H4 (cell line): ENCODE data around the gene C3orf62. TPM values are rescaled to one million over a fixed set of nuclear protein-coding genes. Genes with fewer than 3 reads are reported as not detected.
"Not testable (repeated sequence)": the region's sequence is repeated elsewhere in the genome, so short reads cannot be mapped to it uniquely, and the experiment has no call there.

Experiments used
- DNase-seq: peaks from one replicate; pipeline ENCODE4 v3.0.0-alpha.2; 2015; ENCODE audit warnings: low spot score
- total RNA-seq: library from RNA; depleted of rRNA; stranded (reverse); fragments of >200 nt; shearing (Covaris generic); gene quantifications from 2 replicates; pipeline ENCODE4 v1.2.3, GENCODE V29; 2014

The C3orf62 gene
- total RNA-seq, 1 experiment from 2014 or later = 0.97 TPM

- DNase-seq = no peak
Measured at GRCh38 chr3:49269443-49270155, 7.4 kb downstream of the C3orf62 start.

- no peak for DNase-seq
Measured at GRCh38 chr3:49266410-49267095, 10.5 kb downstream of the C3orf62 start.

GRCh38 chr3:49265661-49266386 is 11.2 kb downstream of the C3orf62 start:
- DNase-seq = no peak

GRCh38 chr3:49263159-49263889 is 13.7 kb downstream of the C3orf62 start:
- DNase-seq = no peak

- DNase-seq = no peak
Measured at GRCh38 chr3:49260806-49261324, 16.2 kb downstream of the C3orf62 start.

GRCh38 chr3:49257187-49257586 is 19.8 kb downstream of the C3orf62 start:
- DNase-seq = no peak

GRCh38 chr3:49255718-49256511 is 21.1 kb downstream of the C3orf62 start:
- no peak for DNase-seq

GRCh38 chr3:49255112-49255511 is 21.9 kb downstream of the C3orf62 start:
- no peak for DNase-seq

GRCh38 chr3:49253512-49253911 is 23.5 kb downstream of the C3orf62 start:
- no peak for DNase-seq

GRCh38 chr3:49248840-49249227 is 28.2 kb downstream of the C3orf62 start:
- no peak for DNase-seq

GRCh38 chr3:49244581-49245205 is 32.3 kb downstream of the C3orf62 start:
- peak; percentile 24 for DNase-seq

GRCh38 chr3:49240091-49240490 is 36.9 kb downstream of the C3orf62 start:
- DNase-seq = not testable (repeated sequence)

GRCh38 chr3:49238274-49239127 is 38.5 kb downstream of the C3orf62 start:
- no peak for DNase-seq

GRCh38 chr3:49237344-49237743 is 39.7 kb downstream of the C3orf62 start:
- DNase-seq = no peak

- DNase-seq = no peak
Measured at GRCh38 chr3:49236226-49236625, 40.8 kb downstream of the C3orf62 start.

- not testable (repeated sequence) for DNase-seq
Measured at GRCh38 chr3:49228817-49229216, 48.2 kb downstream of the C3orf62 start.

GRCh38 chr3:49222002-49222401 is 55.0 kb downstream of the C3orf62 start:
- DNase-seq = no peak

GRCh38 chr3:49220985-49221563 is 56.0 kb downstream of the C3orf62 start:
- DNase-seq = not testable (repeated sequence)

GRCh38 chr3:49219132-49219531 is 57.9 kb downstream of the C3orf62 start:
- no peak for DNase-seq
